SK-N-MC (cell line): ENCODE results near the gene SMIM15.
"Not testable (repeated sequence)": the region's sequence is repeated elsewhere in the genome, so short reads cannot be mapped to it uniquely, and the experiment has no call there.

Experiments used
- FOXP2 ChIP-seq: optimal IDR thresholded peaks from 2 replicates; pipeline ENCODE3; 2011; ENCODE audit warnings: mild to moderate bottlenecking, moderate library complexity; ENCODE audit not compliant: insufficient read depth; ENCODE audit errors: extremely low read length, control extremely low read depth
- POLR2AphosphoS5 ChIP-seq: IDR thresholded peaks from 2 replicates; pipeline ENCODE4 v1.6.1; 2012; ENCODE audit warnings: mild to moderate bottlenecking, low read depth, low read length, borderline replicate concordance

GRCh38 chr5:61187352-61187751 is 25.1 kb upstream of the SMIM15 start:
- TF ChIP-seq FOXP2, POLR2AphosphoS5: not testable (repeated sequence)
